Cardiac fibroblast (primary cell): Measurements from ENCODE around the gene NOC2L.

ENCODE experiments used
- DNase-seq, 2 donors: peaks; one replicate each; pipeline versions ENCODE4 v3.0.0 to v3.0.0-alpha.2; 2010; ENCODE audit warnings: low read depth in 2 of 2
- H3K4me3 ChIP-seq, 2 donors: replicated peaks in 1 of 2; 1 replicate in 1 of 2; 2 replicates in 1 of 2; pipeline ENCODE4 v1.5.1; 2011; ENCODE audit warnings: low read depth in 2 of 2, low read length in 2 of 2, mild to moderate bottlenecking in 2 of 2, moderate library complexity in 1 of 2
- CTCF ChIP-seq: IDR thresholded peaks from one replicate; pipeline ENCODE4 v1.5.1; 2011; ENCODE audit warnings: low read depth, mild to moderate bottlenecking, low read length, inconsistent platforms

NOC2L gene

GRCh38 chr1:911875-912739, 46.9 kb downstream of the NOC2L start:
- H3K4me3 ChIP-seq, result no peak overlapping the region
- no peak for DNase-seq
- TF ChIP-seq CTCF, result no peak

DNA sequence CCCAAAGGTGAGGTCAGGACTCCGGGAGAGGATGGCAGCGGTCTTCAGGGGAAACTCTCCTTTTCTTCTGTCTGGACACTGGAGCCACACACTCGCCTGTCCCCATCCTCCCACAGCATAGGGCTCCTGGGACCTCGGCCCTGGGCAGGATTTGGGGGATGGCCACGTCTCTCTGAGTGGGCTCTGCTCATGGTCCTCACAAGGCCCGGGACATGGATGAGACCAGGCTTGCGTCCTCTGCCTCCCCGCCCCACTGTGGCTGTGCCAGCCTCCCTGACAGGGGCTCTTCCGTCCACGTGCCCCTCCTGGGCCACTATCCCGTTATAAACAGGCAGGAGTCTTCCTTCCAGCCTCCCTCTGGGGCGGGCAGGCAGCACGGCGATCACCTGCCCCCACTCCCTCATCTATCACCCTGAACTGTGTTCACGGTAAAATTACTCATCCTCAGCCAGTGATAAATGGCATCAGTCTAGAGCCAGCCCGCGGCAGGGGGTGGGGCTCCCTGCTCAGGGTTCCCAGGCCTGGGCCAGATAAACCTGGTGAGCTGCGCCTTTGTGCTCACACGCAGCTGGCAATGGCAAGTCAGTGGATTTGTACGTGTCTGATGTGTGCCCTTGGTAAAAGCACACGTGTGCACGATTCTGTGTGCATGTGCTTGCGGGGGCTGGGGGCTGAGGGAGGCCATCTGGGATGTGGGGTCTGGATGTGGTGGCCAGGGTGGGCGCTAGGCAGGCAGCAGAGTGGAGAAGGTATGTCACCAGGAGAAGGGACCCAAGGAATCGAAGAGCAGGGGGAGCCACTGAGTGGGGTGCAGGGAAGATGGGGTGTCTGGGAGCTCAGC, 48.0 kb downstream of the NOC2L start:
- no peak for TF ChIP-seq CTCF
- peak in 1 of 2 donors; percentile 46 for DNase-seq
- no peak overlapping the region for H3K4me3 ChIP-seq

GRCh38 chr1:910311-910880, 48.7 kb downstream of the NOC2L start:
- no peak for DNase-seq
- no peak overlapping the region for H3K4me3 ChIP-seq
- no peak for TF ChIP-seq CTCF

DNA sequence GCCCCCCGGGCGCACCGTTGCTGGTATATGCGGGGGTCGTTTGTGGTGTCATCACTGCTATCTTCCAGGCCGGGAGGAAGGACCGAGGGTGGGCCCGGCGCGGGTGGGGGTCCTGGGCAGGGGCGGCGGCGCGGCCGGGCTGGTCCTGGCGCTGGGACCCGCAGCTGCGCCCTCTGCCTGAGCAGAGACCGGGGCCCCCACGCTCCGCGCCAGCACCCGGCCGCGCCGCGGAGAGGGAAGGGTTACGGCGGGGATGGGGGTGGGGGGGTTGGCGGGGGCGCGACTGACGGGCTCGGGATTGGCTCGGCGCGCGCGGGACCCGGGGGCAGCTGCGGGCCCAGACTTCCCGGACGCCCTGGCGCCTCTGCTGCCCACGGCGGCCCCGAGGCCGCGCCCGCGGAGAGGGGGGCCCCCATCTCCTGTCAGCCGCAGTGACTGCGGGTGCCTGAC, 49.2 kb downstream of the NOC2L start:
- DNase-seq, result no peak
- TF ChIP-seq CTCF, result no peak
- no peak overlapping the region for H3K4me3 ChIP-seq

DNA sequence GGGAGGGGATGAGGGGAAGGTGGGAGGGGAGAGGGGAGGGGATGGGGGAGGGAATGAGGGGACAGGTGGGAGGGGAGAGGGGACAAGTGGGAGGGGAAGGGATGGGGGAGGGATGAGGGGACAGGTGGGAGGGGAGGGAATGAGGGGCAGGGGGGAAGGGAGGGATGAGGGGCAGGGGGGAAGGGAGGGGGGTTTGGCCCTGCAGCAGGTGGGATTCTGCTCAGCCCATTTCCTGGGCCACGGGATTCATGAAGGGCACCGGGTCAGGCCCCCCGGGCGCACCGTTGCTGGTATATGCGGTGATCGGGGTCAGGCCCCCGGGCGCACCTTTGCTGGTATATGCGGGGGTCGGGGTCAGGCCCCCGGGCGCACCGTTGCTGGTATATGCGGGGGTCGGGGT, 50.4 kb downstream of the NOC2L start:
- no peak for TF ChIP-seq CTCF
- no peak overlapping the region for H3K4me3 ChIP-seq
- no peak for DNase-seq

GRCh38 chr1:907611-908451, 51.2 kb downstream of the NOC2L start:
- no peak for DNase-seq

More at GRCh38 chr1:907611-908451, 51.2 kb downstream of the NOC2L start:
- no peak overlapping the region for H3K4me3 ChIP-seq
- TF ChIP-seq CTCF, result no peak
